ENCODE measurements around the gene ZRSR2.

ZRSR2 gene

DNA sequence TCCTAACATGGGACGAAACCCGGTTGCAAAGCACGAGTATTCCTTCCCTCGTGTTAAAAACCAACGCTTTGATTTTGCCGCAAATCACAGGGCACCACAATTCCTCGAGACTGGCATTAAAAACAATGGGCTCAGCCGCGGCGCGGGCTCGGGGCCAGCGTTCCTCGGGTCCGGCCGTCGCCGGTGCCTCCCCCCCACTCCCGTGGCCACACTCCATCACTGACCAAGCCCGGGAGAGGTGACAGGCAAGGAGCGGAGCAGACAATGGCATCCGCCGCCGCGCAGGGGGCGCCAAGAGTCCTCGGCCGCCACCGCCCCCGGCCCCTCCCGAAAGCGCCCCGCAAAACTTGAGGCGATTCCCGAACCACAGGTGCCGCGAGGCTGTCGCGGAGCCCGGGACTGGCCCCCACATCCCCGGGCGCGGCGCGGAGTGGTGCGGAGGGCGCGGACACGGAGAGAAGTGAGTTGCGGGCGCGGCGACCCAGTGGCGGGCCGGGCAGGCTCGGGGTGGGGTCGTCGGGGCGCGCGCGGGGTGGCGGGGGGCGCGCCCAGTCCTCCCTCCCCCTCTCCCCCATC, 63.9 kb downstream of the ZRSR2 start:
- peak in 3 of 4 experiments; percentile 4 to 9 (median 7) for DNase-seq

DNA sequence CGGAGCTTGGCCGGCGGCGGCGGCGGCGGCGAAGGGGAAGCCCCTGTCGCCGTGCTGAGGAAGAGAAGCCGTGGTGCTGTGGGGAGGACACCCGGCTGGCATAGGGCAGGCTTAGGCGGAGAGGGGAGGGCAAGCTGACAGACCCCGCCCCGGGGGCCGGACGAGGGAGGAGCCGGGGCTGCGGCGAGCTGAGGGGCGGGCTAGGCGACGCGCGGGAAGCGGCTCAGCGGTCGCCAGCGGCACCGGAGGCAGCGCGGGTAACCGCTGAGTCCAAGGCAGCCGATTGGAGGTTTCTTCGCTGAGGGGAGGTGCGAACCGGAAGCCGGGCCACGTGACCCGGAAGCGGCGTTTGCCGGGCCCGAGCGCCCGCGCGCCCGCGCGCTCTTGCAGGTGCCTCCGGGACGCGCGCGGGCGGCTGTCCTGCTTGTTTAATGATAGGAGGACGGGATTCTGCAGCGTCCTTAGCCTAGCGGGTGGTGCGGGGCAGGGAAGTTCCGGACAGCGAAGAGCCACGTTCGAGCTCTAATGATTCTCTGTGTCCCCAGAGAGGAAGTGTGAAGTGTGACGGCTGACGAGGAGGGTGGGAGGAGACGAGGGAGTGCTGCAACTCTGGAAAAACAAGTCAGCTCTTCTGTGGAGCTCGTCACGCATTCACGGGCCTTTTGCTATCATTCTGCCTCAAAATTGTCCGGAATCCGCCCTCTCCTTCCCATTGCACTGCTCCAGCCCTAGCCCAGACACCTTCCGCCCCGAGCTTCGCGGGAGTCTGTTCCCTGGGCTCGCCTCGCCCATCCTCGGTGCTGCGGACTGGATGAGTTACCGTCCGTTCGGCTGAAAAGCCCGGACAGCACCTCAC, 64.7 kb downstream of the ZRSR2 start, which contains the start of gene AP1S2:
AP1S2 (minus strand) TSS at position 102 of the 856 bp plus-strand sequence. CDS start 2,289 bp downstream, outside the sequence.
- peak; percentile 77 to 90 (median 82) for DNase-seq

DNA sequence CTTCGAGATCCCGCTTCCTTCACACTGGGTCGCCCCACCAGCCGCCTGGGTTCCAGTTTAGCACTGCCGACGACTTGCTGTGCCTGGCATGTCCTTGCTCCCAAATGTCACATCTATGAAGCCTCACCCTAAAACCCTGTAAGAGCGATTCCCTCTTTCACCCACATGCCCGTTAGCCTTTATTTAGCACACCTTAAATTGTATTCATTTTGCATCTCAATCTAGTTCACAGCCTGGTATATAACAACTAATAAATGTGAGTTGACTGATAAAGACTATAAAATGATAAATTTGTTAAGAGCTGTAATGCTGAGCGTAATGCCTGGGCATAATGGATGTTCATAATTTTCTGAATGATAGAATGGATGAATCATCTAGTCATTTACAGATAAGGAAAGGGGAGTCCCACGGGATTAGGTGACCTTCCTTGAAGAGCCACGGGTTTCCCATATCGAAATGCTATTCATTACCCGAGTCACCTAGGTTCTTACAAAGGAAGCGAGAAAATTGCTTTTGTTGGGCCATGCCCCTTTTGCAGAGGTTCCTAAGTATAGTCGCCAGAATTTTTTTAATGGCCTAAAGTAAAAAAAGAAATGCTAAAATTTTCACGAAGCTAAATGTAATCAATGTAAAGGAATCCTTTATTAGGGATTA, 65.4 kb downstream of the ZRSR2 start:
- DNase-seq: peak in 1 of 4 experiments; percentile 2

DNA sequence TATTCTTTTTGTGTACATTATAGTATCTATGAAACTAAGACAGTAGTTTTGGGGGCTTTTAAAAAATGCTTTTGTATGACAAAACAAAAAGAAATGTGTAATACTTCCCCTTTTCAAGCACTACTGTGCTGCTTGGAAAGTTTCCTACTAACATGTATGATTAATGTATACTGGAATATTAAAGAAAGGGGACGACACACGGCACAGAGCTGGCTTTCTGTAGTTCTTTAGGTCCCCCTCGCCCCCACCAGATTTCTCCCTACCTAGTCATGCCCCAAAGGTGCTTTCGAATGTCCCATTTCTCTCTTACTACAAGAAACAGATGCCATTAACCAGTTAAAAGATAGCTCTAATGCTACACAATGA, 65.9 kb downstream of the ZRSR2 start:
- no peak for DNase-seq

DNA sequence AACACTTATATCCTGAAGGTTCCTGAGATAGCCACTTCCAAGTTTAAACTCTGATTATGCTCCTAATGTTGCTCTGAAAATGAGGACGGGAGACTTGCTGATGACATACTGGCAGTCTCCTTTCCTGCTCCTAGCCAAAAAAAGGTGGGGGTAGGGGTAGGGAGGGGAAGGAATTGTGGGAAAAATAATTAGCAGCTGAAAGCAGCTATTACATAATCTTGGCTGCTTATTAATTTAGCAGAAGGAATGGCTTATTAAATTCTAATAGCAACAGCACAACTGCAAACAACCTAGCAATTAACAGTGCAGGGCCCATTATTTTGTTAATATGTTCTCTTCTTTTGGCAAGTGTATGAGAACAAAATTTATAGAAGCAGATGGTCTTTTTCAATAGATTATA, 66.4 kb downstream of the ZRSR2 start:
- no peak for DNase-seq

DNA sequence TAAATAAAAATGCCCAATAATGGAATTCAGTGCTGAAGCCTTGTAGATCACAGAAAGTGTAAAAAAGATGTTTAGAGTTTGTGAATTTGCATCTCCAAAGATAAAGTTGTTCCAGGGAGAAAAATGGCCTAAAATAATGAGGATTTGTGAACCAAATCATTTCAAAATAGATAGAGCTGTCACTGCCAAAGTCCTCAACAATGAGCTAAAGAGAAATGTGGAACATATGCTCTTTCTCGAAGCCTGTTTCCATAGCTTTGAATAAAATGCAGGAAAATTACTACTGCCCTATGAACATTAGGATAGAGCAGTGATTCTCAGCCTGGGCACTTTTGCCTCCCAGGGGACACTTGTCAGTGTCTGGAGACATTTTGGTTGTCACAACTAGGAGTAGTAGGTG, 67.8 kb downstream of the ZRSR2 start:
- DNase-seq: no peak

DNA sequence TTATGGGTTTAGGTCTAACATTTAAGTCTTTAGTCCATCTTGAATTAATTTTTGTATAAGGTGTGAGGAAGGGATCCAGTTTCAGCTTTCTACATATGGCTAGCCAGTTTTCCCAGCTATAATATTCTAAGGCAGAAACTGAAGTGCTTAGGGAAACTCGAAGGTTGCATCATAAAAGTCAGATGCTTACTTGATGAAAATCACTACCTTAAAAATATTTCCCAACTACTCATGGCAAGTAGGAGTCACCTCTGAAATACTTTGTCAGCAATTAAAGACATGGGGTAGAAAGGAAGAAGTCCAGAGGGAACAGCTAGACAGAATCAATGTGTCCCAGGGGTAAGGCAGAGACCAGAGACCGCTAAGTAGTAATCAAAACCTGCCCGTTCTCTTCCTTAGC, 70.6 kb downstream of the ZRSR2 start:
- no peak for DNase-seq

DNA sequence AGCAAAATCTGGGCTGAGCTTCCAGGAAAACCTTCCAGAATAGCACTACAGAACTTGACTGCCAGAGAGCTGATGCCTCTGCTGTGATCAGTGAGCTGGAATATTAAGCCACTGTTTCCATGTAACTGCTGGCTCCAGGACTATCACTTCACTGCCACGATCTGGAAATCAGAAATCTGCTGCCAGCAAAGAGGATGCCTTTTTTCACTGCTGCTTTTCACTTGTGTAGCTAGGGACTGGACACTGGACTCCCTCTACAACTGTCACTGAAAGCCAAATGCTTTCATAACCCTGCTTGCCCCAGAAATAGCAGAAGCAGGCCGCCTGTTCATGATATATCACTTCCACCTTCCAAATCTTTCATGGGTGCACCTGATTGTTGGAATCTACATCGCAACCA, 73.7 kb downstream of the ZRSR2 start:
- DNase-seq: no peak

DNA sequence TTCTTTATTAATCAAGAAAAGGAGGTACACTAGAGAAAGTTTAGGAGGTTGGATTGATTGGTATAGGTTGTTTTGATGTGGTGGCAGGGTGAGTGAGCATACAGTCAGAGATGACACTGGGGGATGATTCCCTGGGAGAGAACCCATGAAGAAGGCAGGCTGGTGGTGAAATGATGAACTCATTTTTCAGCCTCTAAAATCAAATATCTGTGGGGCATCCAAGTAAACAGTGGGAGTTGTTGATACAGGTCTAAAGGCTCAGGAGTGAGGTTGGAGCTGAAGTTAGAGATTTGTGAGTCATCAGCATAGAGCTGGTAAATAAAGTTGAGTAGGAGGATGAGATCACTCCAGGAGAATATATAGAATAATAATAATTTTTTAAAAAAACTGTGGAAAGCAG, 74.3 kb downstream of the ZRSR2 start:
- no peak for DNase-seq

DNA sequence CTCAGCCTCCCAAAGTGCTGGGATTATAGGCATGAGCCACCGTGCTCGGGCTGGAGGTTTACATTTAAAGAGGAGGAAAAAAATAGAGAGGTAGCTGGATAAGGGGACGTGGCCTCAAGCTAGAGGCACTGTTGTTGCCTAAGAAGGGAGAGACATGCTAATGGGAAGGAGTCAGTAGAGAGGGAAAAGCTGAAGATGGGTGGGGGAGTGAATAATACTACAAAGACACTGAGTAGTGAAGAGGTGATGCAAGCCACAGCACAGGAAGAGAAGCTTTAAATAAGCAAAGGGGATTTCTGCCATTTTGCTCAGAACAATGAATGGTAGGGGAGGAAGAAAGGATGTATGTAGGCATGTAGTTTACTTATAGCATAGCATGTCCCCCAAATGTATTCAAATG, 75.9 kb downstream of the ZRSR2 start:
- no peak for DNase-seq

DNA sequence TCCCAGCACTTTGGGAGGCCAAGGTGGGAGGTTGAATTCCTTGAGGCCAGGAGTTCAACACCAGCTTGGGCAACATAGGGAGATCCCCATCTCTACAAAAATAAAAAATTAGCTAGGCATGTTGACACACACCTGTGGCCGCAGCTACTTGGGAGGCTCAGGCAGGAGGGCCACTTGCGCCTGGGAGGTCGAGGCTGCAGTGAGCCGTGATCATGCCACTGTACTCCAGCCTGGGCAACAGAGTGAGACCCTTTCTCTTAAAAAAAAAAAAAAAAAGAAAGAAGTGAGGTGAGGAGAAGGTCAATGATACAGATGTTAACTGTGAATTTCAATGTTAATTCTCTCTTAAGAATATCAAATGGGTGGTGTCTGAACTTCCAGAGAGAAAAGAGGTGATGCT, 79.4 kb downstream of the ZRSR2 start:
- no peak for DNase-seq

DNA sequence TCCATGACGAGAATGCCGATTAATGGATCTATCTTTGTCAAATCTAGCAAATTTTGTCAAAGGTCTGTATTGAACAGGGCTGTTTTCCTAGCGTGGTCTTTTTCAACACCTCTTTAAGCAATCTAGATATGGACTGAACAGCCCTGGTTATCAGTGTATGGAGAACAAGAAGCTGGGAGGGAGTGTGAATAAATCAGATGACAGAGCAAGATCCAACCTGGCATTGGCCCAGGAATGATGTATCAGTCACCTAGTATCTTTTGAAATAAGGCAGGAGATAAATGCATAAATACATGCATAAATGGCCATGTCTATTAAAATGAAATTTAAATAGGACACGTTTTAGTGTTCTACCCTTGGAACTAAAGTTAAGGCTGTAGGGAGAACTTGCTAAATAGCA, 80.0 kb downstream of the ZRSR2 start:
- DNase-seq: no peak

All from activated CD4-positive, CD25-positive, alpha-beta regulatory T cell (primary cell).